OCI-LY7 (cell line): ENCODE results near the gene ABRAXAS1. TPM values are rescaled to one million over a fixed set of nuclear protein-coding genes. Genes with fewer than 3 reads are reported as not detected.

Source experiments
- BruUV-seq: library from RNA; stranded (reverse); fragments of 400-500 nt; replicated peaks from 2 replicates; lab custom pipeline; 2021; lab: Mats Ljungman, UMichigan
- CTCF ChIA-PET: fragments of 300-600 bp; sonication (Branson Sonifier 250); formaldehyde crosslinking; loops from one replicate; lab custom pipeline; 2022; ENCODE audit warnings: antibody characterized with exemption; ENCODE audit not compliant: unreplicated experiment; lab: Charles Lee
- POLR2A ChIA-PET: fragments of 300-600 bp; sonication (Branson Sonifier 250); formaldehyde crosslinking; loops from one replicate; lab custom pipeline; 2022; ENCODE audit warnings: antibody characterized with exemption; lab: Charles Lee
- DNase-seq: peaks from one replicate; pipeline ENCODE4 v3.0.0-alpha.2; 2015; ENCODE audit warnings: low spot score
- H2AFZ ChIP-seq: fragments of 200-600 bp; sonication (generic), shearing (Covaris generic); 2 replicates; pipeline ENCODE4 v1.6.1; 2014; ENCODE audit warnings: mild to moderate bottlenecking, antibody characterized with exemption, low read length, moderate library complexity
- H3K27ac ChIP-seq: fragments of 200-600 bp; sonication (generic); 2 replicates; pipeline ENCODE4 v1.5.1; 2014; ENCODE audit warnings: mixed run types, low read depth, mild to moderate bottlenecking, moderate library complexity, low read length, inconsistent platforms; ENCODE audit not compliant: poor library complexity, severe bottlenecking
- H3K36me3 ChIP-seq: fragments of 200-600 bp; sonication (generic); 2 replicates; pipeline ENCODE4 v1.6.1; 2014; ENCODE audit warnings: mild to moderate bottlenecking, antibody characterized with exemption, low read length, moderate library complexity, mixed read lengths; ENCODE audit not compliant: insufficient read depth
- H3K4me1 ChIP-seq: fragments of 200-600 bp; sonication (generic); 2 replicates; pipeline ENCODE4 v1.5.1; 2014; ENCODE audit warnings: mild to moderate bottlenecking, low read length; ENCODE audit not compliant: insufficient read depth, poor library complexity, severe bottlenecking
- H3K4me2 ChIP-seq: fragments of 200-600 bp; sonication (generic); 2 replicates; pipeline ENCODE4 v1.6.1; 2014; ENCODE audit warnings: mild to moderate bottlenecking, low read length
- H3K4me3 ChIP-seq: fragments of 200-600 bp; sonication (generic); 2 replicates; pipeline ENCODE4 v1.5.1; 2014; ENCODE audit warnings: mild to moderate bottlenecking, low read depth, low read length; ENCODE audit not compliant: poor library complexity, severe bottlenecking
- H3K79me2 ChIP-seq: fragments of 200-600 bp; sonication (generic); 2 replicates; pipeline ENCODE4 v1.6.1; 2016; ENCODE audit warnings: low read depth, mild to moderate bottlenecking, low read length, moderate library complexity, mixed read lengths; ENCODE audit not compliant: insufficient read depth
- H3K9me2 ChIP-seq: fragments of 200-600 bp; sonication (generic); 2 replicates; pipeline ENCODE4 v1.6.1; 2016; ENCODE audit warnings: mild to moderate bottlenecking, low read length, mixed read lengths; ENCODE audit not compliant: insufficient read depth
- H3K9me3 ChIP-seq: fragments of 200-600 bp; sonication (generic); 2 replicates; pipeline ENCODE4 v1.6.1; 2014; ENCODE audit warnings: mild to moderate bottlenecking, mixed run types, low read length, mixed read lengths
- H4K20me1 ChIP-seq: fragments of 200-600 bp; sonication (generic); 2 replicates; pipeline ENCODE4 v1.6.1; 2014; ENCODE audit warnings: mild to moderate bottlenecking, antibody characterized with exemption, low read length, moderate library complexity, mixed read lengths; ENCODE audit not compliant: insufficient read depth
- EZH2phosphoT487 ChIP-seq: fragments of 200-600 bp; sonication (generic); IDR thresholded peaks from 2 replicates; pipeline ENCODE4 v1.6.1; 2018; ENCODE audit warnings: low read depth, borderline replicate concordance, mild to moderate bottlenecking, mixed run types, antibody characterized with exemption, low read length, moderate library complexity, mixed read lengths
- intact Hi-C: fragments of 100-400 bp; cut with micrococcal nuclease; formaldehyde crosslinking; loops from one replicate; pipeline ENCODE4 v1.10.0; 2022; ENCODE audit not compliant: unreplicated experiment
- total RNA-seq, 2 experiments: library from RNA; depleted of rRNA in 1 of 2; stranded (reverse); fragments of >200 nt in 1 of 2; shearing (Covaris generic) in 1 of 2; gene quantifications; 2 replicates each; pipeline ENCODE4 v1.2.3, GENCODE V29; 2014 to 2022
- TF ChIP-seq, protein P1 (sequence below): fragments of 200-600 bp; sonication (generic); conservative IDR thresholded peaks from 2 replicates; pipeline ENCODE4 v1.5.1; 2014; ENCODE audit warnings: mild to moderate bottlenecking, antibody characterized with exemption, low read length, moderate library complexity, mixed read lengths

The ABRAXAS1 gene
- total RNA-seq, 2 experiments from 2014 or later = 24.4 to 26.5 TPM

- H3K9me3 ChIP-seq = no peaks in the 10 kb centered on the region
- ChIA-PET CTCF (no interaction called here), POLR2A (interaction anchor here (0.8 kb wide), 1 partner anchor 49 kb away, joined by 3 read pairs; no protein-coding TSS in a partner anchor)
- BruUV-seq = no TSS peak
- H3K36me3 ChIP-seq = no peaks in the 10 kb centered on the region
- no peak for TF ChIP-seq EZH2phosphoT487
- TF ChIP-seq, protein P1, sequence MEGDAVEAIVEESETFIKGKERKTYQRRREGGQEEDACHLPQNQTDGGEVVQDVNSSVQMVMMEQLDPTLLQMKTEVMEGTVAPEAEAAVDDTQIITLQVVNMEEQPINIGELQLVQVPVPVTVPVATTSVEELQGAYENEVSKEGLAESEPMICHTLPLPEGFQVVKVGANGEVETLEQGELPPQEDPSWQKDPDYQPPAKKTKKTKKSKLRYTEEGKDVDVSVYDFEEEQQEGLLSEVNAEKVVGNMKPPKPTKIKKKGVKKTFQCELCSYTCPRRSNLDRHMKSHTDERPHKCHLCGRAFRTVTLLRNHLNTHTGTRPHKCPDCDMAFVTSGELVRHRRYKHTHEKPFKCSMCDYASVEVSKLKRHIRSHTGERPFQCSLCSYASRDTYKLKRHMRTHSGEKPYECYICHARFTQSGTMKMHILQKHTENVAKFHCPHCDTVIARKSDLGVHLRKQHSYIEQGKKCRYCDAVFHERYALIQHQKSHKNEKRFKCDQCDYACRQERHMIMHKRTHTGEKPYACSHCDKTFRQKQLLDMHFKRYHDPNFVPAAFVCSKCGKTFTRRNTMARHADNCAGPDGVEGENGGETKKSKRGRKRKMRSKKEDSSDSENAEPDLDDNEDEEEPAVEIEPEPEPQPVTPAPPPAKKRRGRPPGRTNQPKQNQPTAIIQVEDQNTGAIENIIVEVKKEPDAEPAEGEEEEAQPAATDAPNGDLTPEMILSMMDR = peak; percentile 33; the same call in 1 of the 2 replicates
- no peak overlapping the region for H3K4me2 ChIP-seq
- H2AFZ ChIP-seq = peak overlapping the region; percentile 36
- DNase-seq = peak; percentile 14
- H3K27ac ChIP-seq = no peak overlapping the region
- no peaks in the 10 kb centered on the region for H3K9me2 ChIP-seq
- H3K79me2 ChIP-seq = no peaks in the 10 kb centered on the region
- intact Hi-C loops = loop anchor here (2.0 kb wide), 2 partner anchors 127 to 151 kb away; no protein-coding TSS in a partner anchor
- H3K4me3 ChIP-seq = no peak overlapping the region
- peaks cover 9% of the 10 kb centered on the region for H3K4me1 ChIP-seq
- H4K20me1 ChIP-seq = no peaks in the 10 kb centered on the region
Measured at GRCh38 chr4:83489711-83490326, 4.9 kb upstream of the ABRAXAS1 start.

GRCh38 chr4:83486457-83487129 is 1.7 kb upstream of the ABRAXAS1 start:
- no TSS peak for BruUV-seq
- intact Hi-C loops = no loop called here
- POLR2A ChIA-PET = interaction anchor here (1.3 to 1.9 kb wide), 5 partner anchors 11 to 35 kb away, joined by 3 to 6 read pairs (median 4); no protein-coding TSS in a partner anchor
- DNase-seq = no peak
- H3K79me2 ChIP-seq = peaks cover 10% of the 10 kb centered on the region; the same call in 1 of the 2 replicates
- peaks cover 11% of the 10 kb centered on the region; the same call in 1 of the 2 replicates for H3K36me3 ChIP-seq
- no peak overlapping the region for H3K4me3 ChIP-seq
- H4K20me1 ChIP-seq = 0 out of 2 replicates have a peak, but pooled peaks cover 4% of the 10 kb centered on the region
- TF ChIP-seq EZH2phosphoT487 = no peak
- TF ChIP-seq, protein P1 = no peak
- H2AFZ ChIP-seq = peak overlapping the region; percentile 92
- peaks cover 19% of the 10 kb centered on the region for H3K4me1 ChIP-seq
- CTCF ChIA-PET = no interaction called here
- no peak overlapping the region for H3K27ac ChIP-seq
- no peaks in the 10 kb centered on the region for H3K9me3 ChIP-seq
- H3K4me2 ChIP-seq = no peak overlapping the region
- H3K9me2 ChIP-seq = no peaks in the 10 kb centered on the region
